Measurements from ENCODE around the gene ENPP3. TPM values are rescaled to one million over a fixed set of nuclear protein-coding genes. Genes with fewer than 3 reads are reported as not detected.

Gene ENPP3
- total and polyA plus RNA-seq, 10 of the 15 experiments (the other 5 are each of a cell fraction or from before 2014, with no cell fraction given), result 0.01 TPM; not detected in 9

- TF ChIP-seq, protein P1, sequence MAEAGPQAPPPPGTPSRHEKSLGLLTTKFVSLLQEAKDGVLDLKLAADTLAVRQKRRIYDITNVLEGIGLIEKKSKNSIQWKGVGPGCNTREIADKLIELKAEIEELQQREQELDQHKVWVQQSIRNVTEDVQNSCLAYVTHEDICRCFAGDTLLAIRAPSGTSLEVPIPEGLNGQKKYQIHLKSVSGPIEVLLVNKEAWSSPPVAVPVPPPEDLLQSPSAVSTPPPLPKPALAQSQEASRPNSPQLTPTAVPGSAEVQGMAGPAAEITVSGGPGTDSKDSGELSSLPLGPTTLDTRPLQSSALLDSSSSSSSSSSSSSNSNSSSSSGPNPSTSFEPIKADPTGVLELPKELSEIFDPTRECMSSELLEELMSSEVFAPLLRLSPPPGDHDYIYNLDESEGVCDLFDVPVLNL (IDR thresholded peaks at IDR 0.05; ENCODE audit: low read depth, low read length), result no peak
Measured at GRCh38 chr6:131717836-131718542, 80.9 kb downstream of the ENPP3 start (continued).

DNA sequence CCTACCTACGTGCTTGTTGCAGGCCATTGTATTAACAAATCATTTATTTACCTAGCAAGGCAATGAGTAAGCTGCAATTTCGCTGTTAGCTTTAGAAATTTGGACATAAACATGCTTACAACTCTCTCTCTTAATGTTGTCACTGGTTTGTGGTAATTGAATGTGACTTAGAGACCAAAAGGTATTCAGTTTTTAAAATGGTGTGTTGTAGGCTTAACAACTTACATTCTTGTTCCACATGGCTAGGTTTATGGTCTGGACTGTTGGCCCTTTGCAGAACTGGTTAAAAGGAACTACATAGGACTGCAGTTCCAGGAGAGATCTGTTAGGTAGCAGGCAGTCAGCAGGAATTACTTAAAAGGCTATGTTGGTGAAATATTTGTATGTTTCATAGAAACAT lies 84.1 kb downstream of the ENPP3 start:
- in situ Hi-C loops (cut with MboI) (no loop called here), intact Hi-C loops (cut with micrococcal nuclease; ENCODE audit: unreplicated experiment) (no loop called here)
- POLR2A ChIA-PET, result interaction anchor here (0.6 kb wide), 1 partner anchor 123 kb away, joined by 4 read pairs; no protein-coding TSS in a partner anchor
- no peak for FAIRE-seq
- SMC1A ChIA-PET (ENCODE audit: uncharacterized antibody, unreplicated experiment), result interaction anchor here (1.1 to 1.3 kb wide), 2 partner anchors 9 to 14 kb away, joined by 4 read pairs; no protein-coding TSS in a partner anchor
- H2AFZ ChIP-seq (ENCODE audit: control insufficient read depth, low read depth, low read length), result no peak overlapping the region
- no peaks in the 10 kb centered on the region for H4K20me1 ChIP-seq (ENCODE audit: control insufficient read depth, insufficient read depth)
- no peak for ATAC-seq
- RAD21 ChIA-PET (ENCODE audit: unreplicated experiment), result no interaction called here
- no peak overlapping the region for H3K4me2 ChIP-seq (ENCODE audit: control insufficient read depth, insufficient read depth)
- no peaks in the 10 kb centered on the region for H3K27me3 ChIP-seq (replicated peaks in 1 of 2; ENCODE audit: control insufficient read depth in 2 of 2, insufficient read depth in 2 of 2, low read length in 1 of 2)
- WGBS (ENCODE audit: insufficient coverage, insufficient replicate concordance, low lambda C conversion rate, missing lambda C conversion rate), result 16% methylated on average over 2 of the region's 2 CpGs
- no TSS peak for BruUV-seq (replicated peaks)
- no peaks in the 10 kb centered on the region for H3K9me3 ChIP-seq (replicated peaks; ENCODE audit: control insufficient read depth, insufficient read depth, low read length)
- H3K27ac ChIP-seq (ENCODE audit: control insufficient read depth, insufficient read depth), result no peak overlapping the region
- CTCF ChIA-PET, result interaction anchor here (1.2 kb wide), 1 partner anchor 92 kb away, joined by 3 read pairs; no protein-coding TSS in a partner anchor
- H3K36me3 ChIP-seq (ENCODE audit: control insufficient read depth in 2 of 2, insufficient read depth in 2 of 2, low read length in 1 of 2), result no peaks in the 10 kb centered on the region
- TF ChIP-seq, protein P2, sequence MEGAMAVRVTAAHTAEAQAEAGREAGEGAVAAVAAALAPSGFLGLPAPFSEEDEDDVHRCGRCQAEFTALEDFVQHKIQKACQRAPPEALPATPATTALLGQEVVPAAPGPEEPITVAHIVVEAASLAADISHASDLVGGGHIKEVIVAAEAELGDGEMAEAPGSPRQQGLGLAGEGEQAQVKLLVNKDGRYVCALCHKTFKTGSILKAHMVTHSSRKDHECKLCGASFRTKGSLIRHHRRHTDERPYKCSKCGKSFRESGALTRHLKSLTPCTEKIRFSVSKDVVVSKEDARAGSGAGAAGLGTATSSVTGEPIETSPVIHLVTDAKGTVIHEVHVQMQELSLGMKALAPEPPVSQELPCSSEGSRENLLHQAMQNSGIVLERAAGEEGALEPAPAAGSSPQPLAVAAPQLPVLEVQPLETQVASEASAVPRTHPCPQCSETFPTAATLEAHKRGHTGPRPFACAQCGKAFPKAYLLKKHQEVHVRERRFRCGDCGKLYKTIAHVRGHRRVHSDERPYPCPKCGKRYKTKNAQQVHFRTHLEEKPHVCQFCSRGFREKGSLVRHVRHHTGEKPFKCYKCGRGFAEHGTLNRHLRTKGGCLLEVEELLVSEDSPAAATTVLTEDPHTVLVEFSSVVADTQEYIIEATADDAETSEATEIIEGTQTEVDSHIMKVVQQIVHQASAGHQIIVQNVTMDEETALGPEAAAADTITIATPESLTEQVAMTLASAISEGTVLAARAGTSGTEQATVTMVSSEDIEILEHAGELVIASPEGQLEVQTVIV (IDR thresholded peaks at IDR 0.05; ENCODE audit: borderline replicate concordance, partially characterized antibody), result no peak
- TF ChIP-seq DPF2 (IDR thresholded peaks at IDR 0.05), result no peak
- no peak for TF ChIP-seq PRDM15 (CRISPR knock-in tag; IDR thresholded peaks at IDR 0.05)
- TF ChIP-seq FOXK2 (IDR thresholded peaks at IDR 0.05), result no peak
- TF ChIP-seq CHD4 (IDR thresholded peaks at IDR 0.05), result no peak
- DNase-seq (ENCODE audit: low read depth, low spot score), result no peak
- no peaks in the 10 kb centered on the region for H3K4me1 ChIP-seq (ENCODE audit: control insufficient read depth, insufficient read depth, low read length)
- H3K9ac ChIP-seq (ENCODE audit: control insufficient read depth, insufficient read depth, low read length), result no peak overlapping the region
- no peak overlapping the region for H3K4me3 ChIP-seq
- H3K79me2 ChIP-seq (ENCODE audit: control insufficient read depth, insufficient read depth, low read length), result no peaks in the 10 kb centered on the region

All from GM12878 (cell line).